ENCODE measurements around the gene MIF4GD.

GRCh38 chr17:75317671-75318070 is 46.6 kb upstream of the MIF4GD start:
- TF ChIP-seq ETS1 (IDR thresholded peaks at IDR 0.05) (no peak), REST (IDR thresholded peaks at IDR 0.05; ENCODE audit: unreplicated experiment) (no peak), CTCF (conservative IDR thresholded peaks at IDR 0.05; ENCODE audit: low read depth in 2 of 2) (no peak), EZH2phosphoT487 (IDR thresholded peaks at IDR 0.05; ENCODE audit: unreplicated experiment) (no peak), CREB1 (CRISPR knock-in tag; IDR thresholded peaks at IDR 0.05; ENCODE audit: low read depth) (no peak), EZH2 (IDR thresholded peaks at IDR 0.05; ENCODE audit: low read depth, unreplicated experiment) (no peak), POLR2AphosphoS5 (IDR thresholded peaks at IDR 0.05; ENCODE audit: low read depth) (no peak), ZNF114 (CRISPR knock-in tag; IDR thresholded peaks at IDR 0.05) (no peak), ZNF331 (CRISPR knock-in tag; IDR thresholded peaks at IDR 0.05; ENCODE audit: low read depth) (no peak), JUNB (IDR thresholded peaks at IDR 0.05; ENCODE audit: unreplicated experiment) (no peak)
